ENCODE measurements around the gene GLI1. TPM values are rescaled to one million over a fixed set of nuclear protein-coding genes. Genes with fewer than 3 reads are reported as not detected.
"Not testable (repeated sequence)": the region's sequence is repeated elsewhere in the genome, so short reads cannot be mapped to it uniquely, and the experiment has no call there.

GLI1 gene
- total and polyA plus RNA-seq, 11 donors, result 0.08 to 2.6 (median 0.83) TPM

DNA sequence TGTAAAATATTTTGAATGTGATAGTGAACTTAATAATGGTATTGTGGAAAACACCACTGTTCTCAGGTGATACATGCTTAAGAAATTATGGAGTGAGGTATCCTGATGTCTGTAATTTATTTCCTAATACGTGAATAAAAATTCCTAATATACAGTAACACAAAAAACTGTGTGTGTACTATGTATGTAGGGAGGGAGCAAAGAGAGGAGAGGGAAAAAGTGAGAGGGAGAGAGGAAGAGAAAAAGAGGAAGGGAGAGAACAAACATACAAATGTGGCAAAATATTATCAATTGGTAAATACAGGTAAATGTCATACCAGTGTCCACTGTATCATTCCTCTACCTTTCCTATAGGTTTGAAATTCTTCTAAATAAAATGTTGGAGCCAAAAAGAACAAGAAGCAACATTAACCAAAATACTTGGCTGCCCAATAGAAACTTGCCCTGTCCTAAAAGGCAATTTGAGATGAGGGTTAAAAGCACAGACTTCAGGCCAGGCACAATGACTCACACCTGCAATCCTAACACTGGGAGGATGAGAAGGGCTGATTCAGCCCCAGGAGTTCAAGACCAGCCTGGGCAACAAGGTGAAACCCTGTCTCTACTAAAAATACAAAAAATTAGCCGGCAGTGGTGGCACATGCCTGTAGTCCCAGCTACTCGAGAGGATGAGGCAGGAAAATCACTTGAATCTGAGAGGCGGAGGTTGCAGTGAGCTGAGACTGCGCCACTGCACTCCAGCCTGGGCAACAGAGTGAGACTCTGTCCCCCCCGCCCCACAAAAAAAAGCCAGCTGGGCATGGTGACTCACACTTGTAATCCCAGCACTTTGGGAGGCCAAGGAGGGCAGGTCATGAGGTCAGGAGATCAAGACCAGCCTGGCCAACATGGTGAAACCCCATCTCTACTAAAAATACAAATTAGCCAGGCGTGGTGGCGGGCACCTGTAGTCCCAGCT lies 43.3 kb upstream of the GLI1 start:
- Histone ChIP-seq H3K9me3 (no peaks in the 10 kb centered on the region), H3K36me3 (peaks cover 0 to 7% (median 0%) of the 10 kb centered on the region in 9 donors), H3K4me1 (peaks cover 0 to 31% (median 15%) of the 10 kb centered on the region in 12 donors), H3K4me3 (no peak overlapping the region), H3K27me3 (no peaks in the 10 kb centered on the region), H3K27ac (no peak overlapping the region)
- WGBS, 4 donors, result 88 to 93% (median 90%) methylated on average over 8 of the region's 8 CpGs
- no peak for TF ChIP-seq CTCF (IDR thresholded peaks at IDR 0.05)
- TF ChIP-seq POLR2A (IDR thresholded peaks at IDR 0.05), result no peak
- DNase-seq, result no peak
- no peak for ATAC-seq
- intact Hi-C loops (cut with DNase I), result no loop called here

DNA sequence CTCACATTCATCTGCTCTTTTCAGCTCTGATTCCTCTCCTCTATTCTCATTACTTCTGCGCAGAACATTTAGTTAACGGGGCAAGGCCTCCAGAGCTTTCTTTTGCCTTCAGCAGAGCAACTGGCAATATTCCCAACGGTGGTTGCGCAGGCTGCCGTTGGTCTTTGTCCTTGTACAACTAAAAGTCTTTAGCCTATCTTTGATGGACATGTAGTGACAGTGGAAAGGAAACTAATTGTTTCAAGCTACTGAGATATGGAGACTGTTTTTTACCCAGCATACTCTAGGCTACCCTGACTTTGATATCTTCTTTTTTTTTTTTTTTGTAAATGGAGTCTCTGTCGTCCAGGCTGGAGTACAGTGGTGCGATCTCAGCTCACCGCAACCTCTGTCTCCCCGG lies 41.3 kb upstream of the GLI1 start:
- intact Hi-C loops (cut with DNase I), result no loop called here
- DNase-seq (peak in 2 of 5 donors; percentile 34 to 63), ATAC-seq (peak; percentile 75 to 90 (median 87))
- Histone ChIP-seq H3K9me3 (no peaks in the 10 kb centered on the region), H3K27me3 (no peaks in the 10 kb centered on the region), H3K36me3 (peaks cover 0 to 23% (median 15%) of the 10 kb centered on the region in 9 donors), H3K4me3 (no peak overlapping the region), H3K4me1 (peaks cover 0 to 31% (median 17%) of the 10 kb centered on the region in 12 donors), H3K27ac (peak overlapping the region in 7 of 12 donors; percentile 7 to 77 (median 49))
- WGBS, 4 donors, result 70 to 78% (median 72%) methylated on average over 9 of the region's 9 CpGs
- no peak for TF ChIP-seq CTCF (IDR thresholded peaks at IDR 0.05)
- no peak for TF ChIP-seq POLR2A (IDR thresholded peaks at IDR 0.05)

DNA sequence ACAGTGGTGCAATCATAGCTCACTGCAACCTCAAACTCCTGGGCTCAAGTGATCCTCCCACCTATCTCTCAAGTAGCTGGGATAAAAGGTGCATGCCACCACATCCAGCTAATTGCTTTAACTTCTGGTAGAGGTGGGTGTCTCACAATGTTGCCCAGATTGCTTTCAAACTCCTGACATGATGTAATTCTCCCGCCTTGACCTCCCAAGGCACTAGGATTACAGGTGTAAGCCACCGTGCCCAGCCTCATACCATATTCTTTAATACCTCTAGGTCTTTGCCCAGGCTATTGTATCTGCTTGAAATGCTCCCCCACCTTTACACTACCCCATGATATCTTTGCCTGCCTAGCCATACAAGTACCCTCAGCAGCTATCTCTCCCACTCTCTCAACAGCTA lies 40.1 kb upstream of the GLI1 start:
- ATAC-seq, result no peak
- 94 to 98% (median 96%) methylated on average over 2 of the region's 2 CpGs for WGBS, 4 donors
- H3K4me1 ChIP-seq, result peaks cover 0 to 31% (median 17%) of the 10 kb centered on the region in 12 donors
- intact Hi-C loops (cut with DNase I), result no loop called here
- H3K9me3 ChIP-seq, result no peaks in the 10 kb centered on the region
- TF ChIP-seq POLR2A (IDR thresholded peaks at IDR 0.05), result no peak
- no peak for TF ChIP-seq CTCF (IDR thresholded peaks at IDR 0.05)
- H3K27ac ChIP-seq, result no peak overlapping the region
- peaks cover 0 to 34% (median 19%) of the 10 kb centered on the region in 9 donors for H3K36me3 ChIP-seq
- no peak for DNase-seq
- H3K4me3 ChIP-seq, result no peak overlapping the region
- no peaks in the 10 kb centered on the region for H3K27me3 ChIP-seq

- WGBS, 4 donors, result 97 to 99% (median 99%) methylated on average over 5 of the region's 5 CpGs
- no peak overlapping the region for H3K27ac ChIP-seq
- no peak for ATAC-seq
Observed at GRCh38 chr12:57420482-57420881, 39.1 kb upstream of the GLI1 start.

DNA sequence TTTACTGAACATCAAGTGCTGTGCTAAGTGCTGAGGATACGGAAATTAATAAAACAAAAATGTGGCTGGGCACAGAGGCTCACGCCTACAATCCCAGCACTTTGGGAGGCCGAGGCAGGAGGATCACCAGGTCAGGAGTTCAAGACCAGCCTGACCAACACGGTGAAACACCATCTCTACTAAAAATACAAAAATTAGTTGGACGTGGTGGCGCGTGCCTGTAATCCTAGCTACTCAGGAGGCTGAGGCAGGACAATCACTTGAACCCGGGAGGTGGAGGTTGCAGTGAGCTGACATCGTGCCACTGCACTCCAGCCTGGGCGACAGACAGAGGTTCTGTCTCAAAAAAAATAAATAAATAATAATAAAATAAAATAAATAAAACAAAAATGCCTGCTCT lies 32.6 kb upstream of the GLI1 start:
- intact Hi-C loops (cut with DNase I); DNase-seq; H3K4me3 ChIP-seq; H3K9me3 ChIP-seq; H3K27me3 ChIP-seq; ATAC-seq; H3K27ac ChIP-seq: not testable (repeated sequence)
- Histone ChIP-seq H3K36me3 (peaks cover 0 to 35% (median 18%) of the 10 kb centered on the region in 9 donors), H3K4me1 (peaks cover 0 to 23% (median 13%) of the 10 kb centered on the region in 12 donors)
- 94 to 96% (median 95%) methylated on average over 10 of the region's 10 CpGs for WGBS, 4 donors

More at GRCh38 chr12:57420482-57420881, 39.1 kb upstream of the GLI1 start:
- H3K36me3 ChIP-seq, result peaks cover 0 to 42% (median 20%) of the 10 kb centered on the region in 9 donors
- DNase-seq, result no peak
- H3K4me1 ChIP-seq, result peaks cover 0 to 31% (median 13%) of the 10 kb centered on the region in 12 donors
- H3K27me3 ChIP-seq, result no peaks in the 10 kb centered on the region
- no peak overlapping the region for H3K4me3 ChIP-seq
- TF ChIP-seq POLR2A (IDR thresholded peaks at IDR 0.05) (no peak), CTCF (IDR thresholded peaks at IDR 0.05) (no peak)
- intact Hi-C loops (cut with DNase I), result no loop called here
- H3K9me3 ChIP-seq, result no peaks in the 10 kb centered on the region
